ENCODE results near the gene ST6GALNAC1. TPM values are rescaled to one million over a fixed set of nuclear protein-coding genes. Genes with fewer than 3 reads are reported as not detected.

ST6GALNAC1 gene
- total and polyA plus RNA-seq, 2 donors from 2014 or later, result 0.31 TPM; not detected in 1

- H3K9ac ChIP-seq (ENCODE audit: low read length in 3 of 3), result no peak overlapping the region
- H3K4me1 ChIP-seq (ENCODE audit: control insufficient read depth in 2 of 3, insufficient read depth in 2 of 3, low read depth in 1 of 3, low read length in 3 of 3), result peaks cover 0 to 2% (median 0%) of the 10 kb centered on the region in 3 donors
- TF ChIP-seq CTCF (IDR thresholded peaks at IDR 0.05; ENCODE audit: borderline replicate concordance, extremely low read depth, insufficient read depth), result no peak
- intact Hi-C loops (cut with DNase I), result no loop called here
- no peaks in the 10 kb centered on the region for H3K27me3 ChIP-seq (ENCODE audit: control insufficient read depth, insufficient read depth, low read length)
- no peak overlapping the region for H3K4me3 ChIP-seq (ENCODE audit: low read length in 3 of 3)
- peaks cover 0 to 7% (median 0%) of the 10 kb centered on the region in 3 donors for H3K36me3 ChIP-seq (ENCODE audit: control insufficient read depth in 2 of 3, insufficient read depth in 3 of 3, low read length in 3 of 3)
- DNase-seq, result peak in 1 of 5 donors; percentile 64
- no peaks in the 10 kb centered on the region for H3K9me3 ChIP-seq (ENCODE audit: control insufficient read depth in 2 of 3, insufficient read depth in 1 of 3, low read length in 3 of 3)
- FAIRE-seq, result no peak
- no peak overlapping the region for H3K27ac ChIP-seq (ENCODE audit: low read depth in 2 of 2, low read length in 2 of 2)
Observed at GRCh38 chr17:76682296-76682695, 38.7 kb upstream of the ST6GALNAC1 start.

DNA sequence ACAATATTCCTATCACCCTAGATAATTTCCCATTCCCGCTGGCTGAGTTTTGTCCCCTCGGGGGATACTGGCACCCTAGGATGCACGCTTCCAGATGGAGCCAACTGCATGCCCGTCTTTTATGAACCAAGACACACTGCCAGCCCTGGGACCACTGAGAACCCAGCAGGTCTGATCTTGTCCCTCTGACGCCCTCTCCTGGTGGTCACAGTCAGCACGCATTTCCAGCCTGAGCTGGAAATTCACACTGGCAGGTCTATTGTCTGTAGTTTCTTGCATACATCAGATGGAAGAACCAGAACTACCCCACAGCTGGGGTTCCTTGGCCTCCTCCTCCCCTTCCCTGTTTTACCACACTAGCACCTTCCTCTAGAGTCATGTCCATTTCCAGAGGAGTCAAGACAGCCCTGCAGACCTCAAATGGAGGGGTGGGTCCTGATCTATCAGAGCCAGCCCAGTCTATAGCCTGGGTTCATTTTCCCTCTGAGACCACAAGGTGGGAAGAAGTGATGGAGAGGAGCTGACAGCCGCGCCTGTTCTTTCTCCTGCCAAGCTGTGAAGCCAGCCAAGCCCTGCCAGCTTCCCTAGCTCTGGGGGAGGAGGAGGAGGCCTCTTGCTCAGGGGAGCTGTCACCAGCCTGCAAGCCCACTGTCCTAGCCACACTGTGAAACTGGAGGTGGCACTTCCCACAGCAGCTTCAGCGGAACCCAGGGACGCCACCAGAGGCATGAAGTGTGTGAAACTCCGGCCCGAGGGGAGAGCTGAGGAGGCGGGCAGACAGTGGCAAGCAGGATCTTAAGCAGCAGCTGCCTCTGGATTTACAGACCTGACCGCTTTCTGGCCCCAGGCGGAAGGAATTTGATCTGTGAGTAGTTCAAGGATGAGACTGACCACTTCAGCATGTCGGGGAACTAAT lies 37.9 kb upstream of the ST6GALNAC1 start:
- no peak overlapping the region for H3K9ac ChIP-seq (ENCODE audit: low read length in 3 of 3)
- no peak overlapping the region for H3K4me3 ChIP-seq (ENCODE audit: low read length in 3 of 3)
- peak; percentile 85 for TF ChIP-seq CTCF (IDR thresholded peaks at IDR 0.05; ENCODE audit: borderline replicate concordance, extremely low read depth, insufficient read depth)
- FAIRE-seq, result no peak
- H3K4me1 ChIP-seq (ENCODE audit: control insufficient read depth in 2 of 3, insufficient read depth in 2 of 3, low read depth in 1 of 3, low read length in 3 of 3), result peaks cover 0 to 2% (median 0%) of the 10 kb centered on the region in 3 donors
- no peaks in the 10 kb centered on the region for H3K27me3 ChIP-seq (ENCODE audit: control insufficient read depth, insufficient read depth, low read length)
- H3K9me3 ChIP-seq (ENCODE audit: control insufficient read depth in 2 of 3, insufficient read depth in 1 of 3, low read length in 3 of 3), result no peaks in the 10 kb centered on the region
- DNase-seq, result peak; percentile 80 to 92 (median 90)
- peaks cover 0 to 7% (median 0%) of the 10 kb centered on the region in 3 donors for H3K36me3 ChIP-seq (ENCODE audit: control insufficient read depth in 2 of 3, insufficient read depth in 3 of 3, low read length in 3 of 3)
- intact Hi-C loops (cut with DNase I), result no loop called here
- no peak overlapping the region for H3K27ac ChIP-seq (ENCODE audit: low read depth in 2 of 2, low read length in 2 of 2)

DNA sequence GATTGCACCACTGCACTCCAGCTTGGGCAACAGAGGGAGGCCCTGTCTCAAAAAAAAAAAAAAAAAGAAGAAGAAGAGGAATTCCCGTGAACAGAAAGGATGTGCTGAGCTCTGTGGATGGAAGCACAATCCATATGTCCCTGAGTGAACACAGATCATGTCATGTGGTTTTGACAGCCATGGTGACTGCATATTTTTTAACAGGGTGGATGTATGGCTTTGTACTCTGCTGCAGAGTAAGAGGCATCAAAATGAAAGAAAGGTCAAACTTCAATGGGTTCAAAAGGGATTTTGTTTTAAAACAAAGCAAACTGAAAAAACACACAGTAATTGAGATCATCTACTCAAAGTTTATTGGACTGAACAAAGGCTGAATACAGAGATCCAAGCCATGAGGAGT lies 35.7 kb upstream of the ST6GALNAC1 start:
- FAIRE-seq, result no peak

More for the DNA sequence above, 35.7 kb upstream of the ST6GALNAC1 start:
- Histone ChIP-seq H3K4me3 (ENCODE audit: low read length in 3 of 3) (no peak overlapping the region), H3K27me3 (ENCODE audit: control insufficient read depth, insufficient read depth, low read length) (no peaks in the 10 kb centered on the region), H3K4me1 (ENCODE audit: control insufficient read depth in 2 of 3, insufficient read depth in 2 of 3, low read depth in 1 of 3, low read length in 3 of 3) (peaks cover 0 to 2% (median 0%) of the 10 kb centered on the region in 3 donors), H3K36me3 (ENCODE audit: control insufficient read depth in 2 of 3, insufficient read depth in 3 of 3, low read length in 3 of 3) (peaks cover 0 to 7% (median 0%) of the 10 kb centered on the region in 3 donors), H3K9me3 (ENCODE audit: control insufficient read depth in 2 of 3, insufficient read depth in 1 of 3, low read length in 3 of 3) (no peaks in the 10 kb centered on the region), H3K27ac (ENCODE audit: low read depth in 2 of 2, low read length in 2 of 2) (no peak overlapping the region), H3K9ac (ENCODE audit: low read length in 3 of 3) (no peak overlapping the region)
- DNase-seq, result no peak
- intact Hi-C loops (cut with DNase I), result no loop called here
- TF ChIP-seq CTCF (IDR thresholded peaks at IDR 0.05; ENCODE audit: borderline replicate concordance, extremely low read depth, insufficient read depth), result no peak
